ENCODE measurements around the gene VSIG2.

- no peak for TF ChIP-seq RARB (CRISPR knock-in tag; IDR thresholded peaks at IDR 0.05)
- no peak for TF ChIP-seq ARNTL (CRISPR knock-in tag; IDR thresholded peaks at IDR 0.05; ENCODE audit: borderline replicate concordance, low read depth)
- TF ChIP-seq, protein P1, sequence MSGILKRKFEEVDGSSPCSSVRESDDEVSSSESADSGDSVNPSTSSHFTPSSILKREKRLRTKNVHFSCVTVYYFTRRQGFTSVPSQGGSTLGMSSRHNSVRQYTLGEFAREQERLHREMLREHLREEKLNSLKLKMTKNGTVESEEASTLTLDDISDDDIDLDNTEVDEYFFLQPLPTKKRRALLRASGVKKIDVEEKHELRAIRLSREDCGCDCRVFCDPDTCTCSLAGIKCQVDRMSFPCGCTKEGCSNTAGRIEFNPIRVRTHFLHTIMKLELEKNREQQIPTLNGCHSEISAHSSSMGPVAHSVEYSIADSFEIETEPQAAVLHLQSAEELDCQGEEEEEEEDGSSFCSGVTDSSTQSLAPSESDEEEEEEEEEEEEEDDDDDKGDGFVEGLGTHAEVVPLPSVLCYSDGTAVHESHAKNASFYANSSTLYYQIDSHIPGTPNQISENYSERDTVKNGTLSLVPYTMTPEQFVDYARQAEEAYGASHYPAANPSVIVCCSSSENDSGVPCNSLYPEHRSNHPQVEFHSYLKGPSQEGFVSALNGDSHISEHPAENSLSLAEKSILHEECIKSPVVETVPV (CRISPR knock-in tag; IDR thresholded peaks at IDR 0.05) = no peak
- TF ChIP-seq TCF4 (CRISPR knock-in tag; IDR thresholded peaks at IDR 0.05; ENCODE audit: borderline replicate concordance) = no peak
- TF ChIP-seq CREB5 (CRISPR knock-in tag; IDR thresholded peaks at IDR 0.05; ENCODE audit: low read depth) = no peak
- TF ChIP-seq ZNF8 (CRISPR knock-in tag; IDR thresholded peaks at IDR 0.05) = no peak
- no peak for TF ChIP-seq ZC3H10 (CRISPR knock-in tag; IDR thresholded peaks at IDR 0.05)
- TF ChIP-seq PATZ1 (CRISPR knock-in tag; IDR thresholded peaks at IDR 0.05; ENCODE audit: borderline replicate concordance) = no peak
- no peak for TF ChIP-seq POU6F1 (CRISPR knock-in tag; IDR thresholded peaks at IDR 0.05; ENCODE audit: borderline replicate concordance, low read depth)
- no peak for TF ChIP-seq SNAI2 (CRISPR knock-in tag; IDR thresholded peaks at IDR 0.05)
- no peak for TF ChIP-seq ZFP30 (CRISPR knock-in tag; IDR thresholded peaks at IDR 0.05)
- no peak for TF ChIP-seq OSR1 (CRISPR knock-in tag; IDR thresholded peaks at IDR 0.05)
Observed at GRCh38 chr11:124753205-124753604, 1.1 kb upstream of the VSIG2 start.
